GM21576 (cell line): ENCODE data around the gene PLK5.
"Not testable (repeated sequence)": the region's sequence is repeated elsewhere in the genome, so short reads cannot be mapped to it uniquely, and the experiment has no call there.

ENCODE experiments used
- ATAC-seq: cut with Tn5 transposase; IDR thresholded peaks from one replicate; pipeline ENCODE4 v1.9.1; 2021; ENCODE audit warnings: mild to moderate bottlenecking, moderate library complexity; ENCODE audit not compliant: unreplicated experiment

Gene PLK5

GRCh38 chr19:1523412-1524286 is at the start of gene PLK5:
Gene PLK5 (plus strand): TSS chr19:1524077. CDS start chr19:1526997, 2,920 bp downstream.
- no peak for ATAC-seq

GRCh38 chr19:1474765-1475351 is 49.0 kb upstream of the PLK5 start:
- ATAC-seq, result no peak

- ATAC-seq, result no peak
Observed at GRCh38 chr19:1475751-1476437, 48.0 kb upstream of the PLK5 start.

- not testable (repeated sequence) for ATAC-seq
Observed at GRCh38 chr19:1477056-1477455, 46.8 kb upstream of the PLK5 start.

- ATAC-seq, result peak; percentile 73
Observed at GRCh38 chr19:1478934-1479707, 44.8 kb upstream of the PLK5 start, which contains the start of gene C19orf25. Gene C19orf25 (minus strand): TSS chr19:1479215. CDS start chr19:1478903, 312 bp downstream.

GRCh38 chr19:1481224-1481892 is 42.5 kb upstream of the PLK5 start:
- no peak for ATAC-seq

GRCh38 chr19:1481893-1482360 is 42.0 kb upstream of the PLK5 start:
- ATAC-seq, result no peak

GRCh38 chr19:1482361-1483130 is 41.3 kb upstream of the PLK5 start:
- no peak for ATAC-seq

- no peak for ATAC-seq
Observed at GRCh38 chr19:1483131-1483978, 40.5 kb upstream of the PLK5 start.

- ATAC-seq, result no peak
Observed at GRCh38 chr19:1483979-1484428, 39.9 kb upstream of the PLK5 start.

- ATAC-seq, result no peak
Observed at GRCh38 chr19:1486720-1487575, 36.9 kb upstream of the PLK5 start.

- no peak for ATAC-seq
Observed at GRCh38 chr19:1487576-1488281, 36.1 kb upstream of the PLK5 start.

- no peak for ATAC-seq
Observed at GRCh38 chr19:1488282-1488601, 35.6 kb upstream of the PLK5 start.

GRCh38 chr19:1489463-1490310 is 34.2 kb upstream of the PLK5 start:
- ATAC-seq, result no peak

- peak; percentile 78 for ATAC-seq
Observed at GRCh38 chr19:1490311-1491113, 33.4 kb upstream of the PLK5 start, which contains the start of gene PCSK4. Gene PCSK4 (minus strand): TSS chr19:1490350. CDS start chr19:1490346, 4 bp downstream.
